Gastrocnemius medialis (tissue), 4 donors: ENCODE results near the gene LONRF2. TPM values are rescaled to one million over a fixed set of nuclear protein-coding genes. Genes with fewer than 3 reads are reported as not detected.

Experiments
- ATAC-seq, 2 donors: fragments of 150-250 bp; one replicate each; pipeline ENCODE4 v1.9.1; 2016
- DNase-seq, 2 donors: peaks; one replicate each; pipeline ENCODE4 v3.0.0-alpha.2; 2019
- H3K27ac ChIP-seq, 4 donors: fragments of 200-600 bp; sonication (generic); 1 replicate in 1 of 4; 2 replicates in 3 of 4; pipeline ENCODE4 v1.5.1; 2016 to 2018; ENCODE audit warnings: mild to moderate bottlenecking in 2 of 4, moderate library complexity in 1 of 4
- H3K27me3 ChIP-seq, 3 donors: fragments of 200-600 bp; sonication (generic) in 2 of 3; 1 replicate in 1 of 3; 2 replicates in 2 of 3; pipeline versions ENCODE4 v1.5.1 to v1.6.0; 2016 to 2019; ENCODE audit warnings: mild to moderate bottlenecking in 1 of 3, moderate library complexity in 1 of 3
- H3K36me3 ChIP-seq, 2 donors: fragments of 200-600 bp; sonication (generic) in 1 of 2; one replicate each; pipeline ENCODE4 v1.5.1; 2017 to 2018
- H3K4me1 ChIP-seq, 2 donors: fragments of 200-600 bp; sonication (generic) in 1 of 2; one replicate each; pipeline ENCODE4 v1.5.1; 2016 to 2017; ENCODE audit warnings: mild to moderate bottlenecking in 2 of 2
- H3K4me3 ChIP-seq, 4 donors: fragments of 200-600 bp; sonication (generic) in 3 of 4; 1 replicate in 1 of 4; 2 replicates in 3 of 4; pipeline ENCODE4 v1.5.1; 2016 to 2019; ENCODE audit warnings: mild to moderate bottlenecking in 2 of 4
- H3K9me3 ChIP-seq, 3 donors: fragments of 200-600 bp; sonication (generic) in 2 of 3; 1 replicate in 1 of 3; 2 replicates in 2 of 3; pipeline ENCODE4 v1.5.1; 2016 to 2019
- POLR2A ChIP-seq, 2 donors: fragments of 450-650 bp; IDR thresholded peaks; one replicate each; pipeline ENCODE4 v1.6.1; 2017; ENCODE audit warnings: antibody characterized with exemption in 2 of 2, mild to moderate bottlenecking in 2 of 2, moderate library complexity in 2 of 2
- in situ Hi-C, 4 donors: fragments of 200-750 bp; cut with MboI; loops; one replicate each; pipeline versions ENCODE4 v1.15.0 to v1.8.0; 2017; ENCODE audit warnings: low sequenced_read_pairs in 4 of 4
- intact Hi-C: fragments of 100-400 bp; cut with DNase I; formaldehyde crosslinking; loops from one replicate; pipeline ENCODE4 v1.15.1; 2023; ENCODE audit warnings: low total_unique reads
- total RNA-seq, 4 donors: library from RNA; depleted of rRNA; stranded (reverse); fragments of >200 nt; gene quantifications; one replicate each; pipeline versions ENCODE4 v1.1.0 to v1.2.3, GENCODE V29; 2016
- TF ChIP-seq, protein P1 (sequence below), 5 experiments: fragments of 450-650 bp in 3 of 5; fragments of 200-600 bp in 2 of 5; sonication (generic) in 2 of 5; IDR thresholded peaks in 4 of 5; conservative IDR thresholded peaks in 1 of 5; 1 replicate in 4 of 5; 2 replicates in 1 of 5; pipeline ENCODE4 v1.5.1; 2016 to 2019; ENCODE audit warnings: antibody characterized with exemption in 5 of 5, mild to moderate bottlenecking in 3 of 5, moderate library complexity in 3 of 5

LONRF2 gene
- total RNA-seq, 4 donors from 2014 or later, result 5.0 to 8.8 (median 7.6) TPM

DNA sequence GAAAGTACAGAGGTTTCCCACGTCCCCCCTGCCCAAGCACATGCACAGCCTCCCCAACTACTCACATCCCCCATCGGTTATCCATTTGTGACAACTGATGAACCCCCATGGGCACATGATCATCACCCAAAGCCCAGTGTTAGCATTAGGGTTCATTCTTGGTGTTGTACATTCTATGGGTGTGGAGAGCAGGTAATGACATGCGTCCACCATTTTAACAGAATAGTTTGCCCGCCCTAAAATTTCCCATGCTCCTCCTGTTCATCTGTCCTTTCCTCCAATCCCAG is 74.3 kb downstream of the LONRF2 start:
- Histone ChIP-seq H3K4me3 (no peak overlapping the region), H3K27me3 (no peaks in the 10 kb centered on the region), H3K36me3 (no peaks in the 10 kb centered on the region), H3K4me1 (no peaks in the 10 kb centered on the region), H3K9me3 (no peaks in the 10 kb centered on the region), H3K27ac (no peak overlapping the region)
- in situ Hi-C loops (loop anchor here in 1 of 4 donors (10.0 kb wide), 1 partner anchor 693 kb away; no protein-coding TSS in a partner anchor), intact Hi-C loops (no loop called here)
- DNase-seq (no peak), ATAC-seq (no peak)
- TF ChIP-seq, protein P1, sequence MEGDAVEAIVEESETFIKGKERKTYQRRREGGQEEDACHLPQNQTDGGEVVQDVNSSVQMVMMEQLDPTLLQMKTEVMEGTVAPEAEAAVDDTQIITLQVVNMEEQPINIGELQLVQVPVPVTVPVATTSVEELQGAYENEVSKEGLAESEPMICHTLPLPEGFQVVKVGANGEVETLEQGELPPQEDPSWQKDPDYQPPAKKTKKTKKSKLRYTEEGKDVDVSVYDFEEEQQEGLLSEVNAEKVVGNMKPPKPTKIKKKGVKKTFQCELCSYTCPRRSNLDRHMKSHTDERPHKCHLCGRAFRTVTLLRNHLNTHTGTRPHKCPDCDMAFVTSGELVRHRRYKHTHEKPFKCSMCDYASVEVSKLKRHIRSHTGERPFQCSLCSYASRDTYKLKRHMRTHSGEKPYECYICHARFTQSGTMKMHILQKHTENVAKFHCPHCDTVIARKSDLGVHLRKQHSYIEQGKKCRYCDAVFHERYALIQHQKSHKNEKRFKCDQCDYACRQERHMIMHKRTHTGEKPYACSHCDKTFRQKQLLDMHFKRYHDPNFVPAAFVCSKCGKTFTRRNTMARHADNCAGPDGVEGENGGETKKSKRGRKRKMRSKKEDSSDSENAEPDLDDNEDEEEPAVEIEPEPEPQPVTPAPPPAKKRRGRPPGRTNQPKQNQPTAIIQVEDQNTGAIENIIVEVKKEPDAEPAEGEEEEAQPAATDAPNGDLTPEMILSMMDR (IDR thresholded peaks at IDR 0.05 in 4 of 5, conservative IDR thresholded peaks at IDR 0.05 in 1 of 5), result no peak
- no peak for TF ChIP-seq POLR2A (IDR thresholded peaks at IDR 0.05)

DNA sequence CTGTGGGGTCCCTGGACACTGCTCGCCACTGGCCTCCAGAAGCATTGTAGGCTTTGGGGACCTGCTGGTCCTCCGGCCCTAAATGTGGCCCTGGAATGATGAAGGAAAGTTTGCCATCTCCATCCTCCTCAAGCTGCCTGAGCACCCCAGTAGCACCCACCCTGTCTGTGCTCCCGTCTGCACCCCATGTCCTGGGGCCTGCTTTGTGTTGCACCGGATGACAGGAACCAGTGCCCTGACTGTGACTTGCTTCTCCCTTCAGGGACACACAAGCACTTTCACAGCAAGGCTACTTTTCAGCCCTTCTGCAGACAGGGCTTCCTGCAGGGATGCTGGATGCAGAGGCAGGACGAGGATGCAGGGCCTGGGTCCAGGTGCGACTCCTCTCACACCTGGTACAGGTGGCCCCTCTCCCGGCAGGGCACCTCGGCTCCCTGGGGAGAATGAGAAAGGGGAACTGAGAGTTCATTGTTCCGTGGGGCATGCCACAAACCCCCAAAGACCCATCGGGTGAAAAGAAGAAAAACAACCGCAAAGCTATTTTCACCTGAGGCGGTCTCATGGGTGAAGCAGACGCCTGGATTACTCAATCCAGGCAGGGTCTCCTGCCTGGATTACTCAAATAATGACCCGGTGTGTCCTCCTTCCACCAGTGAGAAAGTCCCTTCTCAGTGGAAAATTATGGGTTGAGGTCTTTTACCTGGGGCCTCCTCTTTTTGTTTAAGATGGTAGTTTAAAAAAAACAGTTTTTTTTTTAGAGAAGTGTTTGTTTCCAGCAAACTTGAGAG is 74.9 kb downstream of the LONRF2 start:
- TF ChIP-seq POLR2A (IDR thresholded peaks at IDR 0.05), result no peak
- TF ChIP-seq, protein P1 (IDR thresholded peaks at IDR 0.05 in 4 of 5, conservative IDR thresholded peaks at IDR 0.05 in 1 of 5), result no peak
- Histone ChIP-seq H3K27ac (no peak overlapping the region), H3K36me3 (no peaks in the 10 kb centered on the region), H3K4me3 (no peak overlapping the region), H3K27me3 (no peaks in the 10 kb centered on the region), H3K4me1 (peaks cover 0 to 3% of the 10 kb centered on the region in 2 donors), H3K9me3 (no peaks in the 10 kb centered on the region)
- no peak for DNase-seq
- ATAC-seq, result no peak
- intact Hi-C loops, result no loop called here
- in situ Hi-C loops, result loop anchor here in 1 of 4 donors (10.0 kb wide), 1 partner anchor 693 kb away; no protein-coding TSS in a partner anchor

DNA sequence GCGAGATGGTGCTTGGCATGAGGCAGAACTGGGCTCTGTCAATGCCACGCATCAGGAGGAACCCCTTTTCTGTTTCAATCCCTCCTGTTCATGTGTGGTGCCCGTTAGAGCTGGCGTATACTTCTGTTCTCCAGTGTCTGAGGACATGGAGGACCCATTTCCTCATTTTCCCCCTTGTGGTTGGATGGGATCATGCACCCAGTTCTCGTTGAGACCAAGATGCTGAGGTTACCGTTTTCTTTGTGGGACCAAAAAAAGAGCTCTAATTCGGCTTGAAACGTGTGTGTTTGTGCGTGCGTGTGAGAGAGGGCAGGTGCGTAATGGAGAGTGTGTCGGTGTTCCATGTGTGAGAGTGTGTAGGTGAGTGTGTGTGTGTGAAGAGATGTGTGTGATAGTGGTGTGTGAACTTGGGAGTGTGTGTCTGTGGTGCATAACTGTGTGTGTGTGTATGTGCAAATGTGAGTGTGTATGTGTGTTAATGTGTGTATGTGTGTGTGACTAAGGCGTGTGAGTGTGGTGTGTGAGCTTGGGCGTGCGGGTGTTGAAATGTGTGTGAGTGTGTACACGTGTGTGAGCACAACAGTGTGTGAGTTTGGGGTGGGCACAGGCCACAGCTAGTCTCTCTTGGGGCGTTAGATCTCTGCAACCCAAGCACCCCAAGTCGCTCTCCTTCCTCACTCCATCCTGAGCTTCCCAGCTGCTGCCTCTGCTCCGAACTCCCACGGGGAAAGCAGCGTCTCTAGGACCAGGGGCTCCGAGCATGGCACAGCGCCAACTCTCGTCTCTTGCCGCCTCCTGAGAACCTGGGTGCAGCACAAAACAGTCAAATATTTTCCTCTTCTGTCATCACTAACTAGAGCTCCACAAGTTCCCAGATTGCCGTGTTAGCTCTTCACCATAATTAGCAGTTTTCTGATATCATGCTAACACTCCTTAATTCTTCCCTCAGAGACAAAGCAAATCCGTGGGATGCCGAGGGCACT is 75.8 kb downstream of the LONRF2 start:
- Histone ChIP-seq H3K36me3 (no peaks in the 10 kb centered on the region), H3K4me3 (no peak overlapping the region), H3K27me3 (peaks cover 0 to 3% (median 0%) of the 10 kb centered on the region in 3 donors), H3K27ac (no peak overlapping the region), H3K9me3 (no peaks in the 10 kb centered on the region), H3K4me1 (peaks cover 0 to 3% of the 10 kb centered on the region in 2 donors)
- in situ Hi-C loops, result loop anchor here in 1 of 4 donors (10.0 kb wide), 1 partner anchor 692 kb away; no protein-coding TSS in a partner anchor
- DNase-seq, result no peak
- no peak for ATAC-seq
- intact Hi-C loops, result no loop called here
- TF ChIP-seq, protein P1 (IDR thresholded peaks at IDR 0.05 in 4 of 5, conservative IDR thresholded peaks at IDR 0.05 in 1 of 5), result peak in 2 of 5 experiments; percentile 17 to 30
- no peak for TF ChIP-seq POLR2A (IDR thresholded peaks at IDR 0.05)

DNA sequence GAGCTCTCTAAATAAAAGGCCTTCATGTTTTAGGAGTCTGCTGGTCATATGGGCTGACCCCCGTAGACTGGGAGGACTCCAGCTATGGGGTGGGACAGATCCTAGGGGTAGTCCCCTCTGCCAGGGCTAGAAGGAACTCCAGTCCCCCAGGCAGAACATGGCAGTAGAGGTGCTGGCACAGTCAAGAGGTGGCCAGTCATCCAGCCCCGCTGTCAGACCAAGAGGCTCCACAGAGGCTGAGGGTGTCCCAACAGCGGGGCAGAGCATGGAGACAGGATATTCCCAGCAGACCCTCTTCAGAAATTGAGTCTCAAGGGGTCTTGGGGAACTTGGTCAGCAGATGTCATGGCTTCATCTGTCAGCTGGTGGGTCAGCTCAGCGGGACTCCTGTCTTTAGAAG is 76.6 kb downstream of the LONRF2 start:
- no peaks in the 10 kb centered on the region for H3K36me3 ChIP-seq
- peaks cover 0 to 3% of the 10 kb centered on the region in 2 donors for H3K4me1 ChIP-seq
- no peaks in the 10 kb centered on the region for H3K9me3 ChIP-seq
- peaks cover 0 to 5% (median 0%) of the 10 kb centered on the region in 3 donors for H3K27me3 ChIP-seq
- DNase-seq (no peak), ATAC-seq (no peak)
- no peak for TF ChIP-seq POLR2A (IDR thresholded peaks at IDR 0.05)
- TF ChIP-seq, protein P1 (IDR thresholded peaks at IDR 0.05 in 4 of 5, conservative IDR thresholded peaks at IDR 0.05 in 1 of 5), result no peak
- intact Hi-C loops (no loop called here), in situ Hi-C loops (loop anchor here in 1 of 4 donors (10.0 kb wide), 1 partner anchor 691 kb away; no protein-coding TSS in a partner anchor)
- H3K27ac ChIP-seq, result no peak overlapping the region
- no peak overlapping the region for H3K4me3 ChIP-seq
